ENCODE results near the gene PBX3. TPM values are rescaled to one million over a fixed set of nuclear protein-coding genes. Genes with fewer than 3 reads are reported as not detected.

PBX3 gene
- total and polyA plus RNA-seq, 9 of the 15 experiments (the other 6 are each of a cell fraction or from before 2014, with no cell fraction given) = 0.14 to 5.8 (median 0.92) TPM

GRCh38 chr9:125795970-125796596 is 48.9 kb downstream of the PBX3 start:
- ATAC-seq = no peak
- Histone ChIP-seq H4K20me1 (replicated peaks; ENCODE audit: control insufficient read depth, insufficient read depth, low read length) (no peaks in the 10 kb centered on the region), H3K9ac (ENCODE audit: insufficient read depth in 1 of 2, low read depth in 2 of 2, low read length in 2 of 2) (no peak overlapping the region), H3K27me3 (ENCODE audit: control insufficient read depth in 2 of 2, insufficient read depth in 2 of 2, low read length in 2 of 2) (no peaks in the 10 kb centered on the region; a peak in 2 of 5 replicates), H3K4me1 (replicated peaks in 1 of 2; ENCODE audit: control insufficient read depth in 2 of 2, insufficient read depth in 2 of 2, low read length in 2 of 2) (no peaks in the 10 kb centered on the region; a peak in 1 of 5 replicates), H2AFZ (ENCODE audit: low read depth, low read length) (no peak overlapping the region), H3K27ac (ENCODE audit: extremely low read depth, low read depth, low read length) (no peak overlapping the region), H3K36me3 (ENCODE audit: control insufficient read depth, insufficient read depth, low read length) (no peaks in the 10 kb centered on the region), H3K4me2 (ENCODE audit: insufficient read depth, low read length) (no peak overlapping the region), H3K9me1 (ENCODE audit: control insufficient read depth, insufficient read depth, low read length) (no peaks in the 10 kb centered on the region), H3K9me3 (replicated peaks; ENCODE audit: control insufficient read depth, insufficient read depth, low read depth, low read length) (no peaks in the 10 kb centered on the region), H3K4me3 (no peak overlapping the region), H3K79me2 (ENCODE audit: control insufficient read depth, insufficient read depth, low read length) (no peaks in the 10 kb centered on the region)
- DNase-seq (ENCODE audit: extremely low read depth in 1 of 4, low spot score in 3 of 4) = no peak
- BruUV-seq (replicated peaks) = no TSS peak
- ChIA-PET POLR2A (interaction anchor here (1.0 kb wide), 1 partner anchor 48 kb away, joined by 3 read pairs; no protein-coding TSS in a partner anchor), CTCF (ENCODE audit: low intra/inter-chr PET ratio) (no interaction called here)
- no peak for FAIRE-seq
- 0% methylated on average over 4 of the region's 4 CpGs for WGBS (ENCODE audit: insufficient coverage, low coverage, missing lambda C conversion rate)
- intact Hi-C loops (cut with micrococcal nuclease) = no loop called here
- in situ Hi-C loops (cut with MboI) = no loop called here
- TF ChIP-seq MGA (IDR thresholded peaks at IDR 0.05) = no peak
- TF ChIP-seq TCF7L2 (IDR thresholded peaks at IDR 0.05; ENCODE audit: low read depth, low read length) = no peak
- TF ChIP-seq, protein P1, sequence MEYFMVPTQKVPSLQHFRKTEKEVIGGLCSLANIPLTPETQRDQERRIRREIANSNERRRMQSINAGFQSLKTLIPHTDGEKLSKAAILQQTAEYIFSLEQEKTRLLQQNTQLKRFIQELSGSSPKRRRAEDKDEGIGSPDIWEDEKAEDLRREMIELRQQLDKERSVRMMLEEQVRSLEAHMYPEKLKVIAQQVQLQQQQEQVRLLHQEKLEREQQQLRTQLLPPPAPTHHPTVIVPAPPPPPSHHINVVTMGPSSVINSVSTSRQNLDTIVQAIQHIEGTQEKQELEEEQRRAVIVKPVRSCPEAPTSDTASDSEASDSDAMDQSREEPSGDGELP (CRISPR knock-in tag; IDR thresholded peaks at IDR 0.05; ENCODE audit: borderline replicate concordance) = no peak
